ENCODE data around the gene RHOB. TPM values are rescaled to one million over a fixed set of nuclear protein-coding genes. Genes with fewer than 3 reads are reported as not detected.

Gene RHOB
- total RNA-seq, 1 donor from 2014 or later = 16.1 TPM

DNA sequence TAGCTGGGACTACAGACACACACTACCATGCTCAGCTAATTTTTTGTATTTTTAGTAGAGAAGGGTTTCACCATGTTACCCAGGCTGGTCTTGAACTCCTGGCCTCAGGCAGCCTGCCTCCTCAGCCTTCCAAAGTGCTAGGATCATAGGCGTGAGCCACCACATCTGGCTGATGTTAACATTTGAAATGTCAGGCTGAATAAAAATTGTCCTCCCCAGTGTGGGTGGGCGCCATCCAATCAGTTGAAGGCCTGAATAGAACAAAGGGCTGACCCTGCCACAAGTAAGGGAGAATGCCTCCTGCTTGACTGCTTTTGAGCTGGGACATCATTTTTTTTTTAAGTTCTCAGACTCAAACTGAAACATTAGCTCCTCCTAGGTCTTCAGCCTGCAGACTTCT lies 21.0 kb upstream of the RHOB start:
- Mint-ChIP-seq H3K4me1 (peaks cover 23% of the 10 kb centered on the region), H3K4me3 (no peak overlapping the region), H3K9me3 (no peaks in the 10 kb centered on the region), H3K27me3 (ENCODE audit: insufficient read depth, low read depth) (peaks cover 7% of the 10 kb centered on the region), H3K36me3 (no peaks in the 10 kb centered on the region), H3K27ac (no peak overlapping the region)
- no peaks in the 10 kb centered on the region for H3F3A ChIP-seq (ENCODE audit: low read depth)
- no peaks in the 10 kb centered on the region for H3K79me2 ChIP-seq (ENCODE audit: low read depth)
- H3K4me3 ChIP-seq = no peak overlapping the region
- no peak overlapping the region for H3K4me2 ChIP-seq
- H3K9me3 ChIP-seq (ENCODE audit: low read depth) = no peaks in the 10 kb centered on the region
- H2AFZ ChIP-seq (replicated peaks) = no peak overlapping the region
- no peaks in the 10 kb centered on the region for H3K36me3 ChIP-seq
- no peak overlapping the region for H3K9ac ChIP-seq
- H4K20me1 ChIP-seq (ENCODE audit: low read depth) = no peaks in the 10 kb centered on the region
- TF ChIP-seq EZH2phosphoT487 (IDR thresholded peaks at IDR 0.05) (no peak), CTCF (IDR thresholded peaks at IDR 0.05) (no peak), EZH2 (IDR thresholded peaks at IDR 0.05) (no peak)
- no peak overlapping the region for H3K27ac ChIP-seq
- DNase-seq (ENCODE audit: low spot score) = no peak
- no peaks in the 10 kb centered on the region for H3K27me3 ChIP-seq
- H3K4me1 ChIP-seq = peaks cover 6% of the 10 kb centered on the region

DNA sequence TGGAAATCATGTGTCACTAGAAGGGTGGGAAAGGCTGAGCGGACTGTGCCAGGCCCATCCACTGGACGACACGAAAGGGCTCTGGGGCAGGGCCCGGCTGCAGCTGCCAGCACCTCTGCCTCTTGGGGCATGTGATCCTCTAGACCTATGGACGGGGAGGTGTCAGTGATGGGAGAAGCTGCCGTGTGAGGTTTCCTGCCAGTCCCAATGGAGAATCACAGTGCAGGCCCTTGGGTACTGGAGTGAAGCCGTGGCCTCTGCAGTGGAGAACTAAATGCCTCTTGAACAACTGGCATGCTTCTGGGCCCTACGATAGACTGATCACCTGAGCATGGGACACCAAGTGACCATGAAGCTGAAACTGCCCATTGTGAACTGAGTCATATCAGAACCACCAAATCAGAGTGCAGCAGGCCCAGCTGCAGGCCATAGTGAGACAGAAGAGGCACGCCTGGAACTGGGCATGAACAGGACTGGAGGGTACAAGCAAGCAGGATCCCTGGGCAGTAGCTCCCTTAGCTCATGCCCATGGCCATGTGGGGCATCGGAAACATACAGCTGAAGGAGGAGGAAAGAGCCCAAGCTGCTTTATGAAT lies 18.8 kb upstream of the RHOB start:
- H3K4me1 ChIP-seq = peaks cover under 1% of the 10 kb centered on the region
- Mint-ChIP-seq H3K9me3 (no peaks in the 10 kb centered on the region), H3K36me3 (no peaks in the 10 kb centered on the region), H3K27ac (no peak overlapping the region), H3K4me3 (no peak overlapping the region), H3K27me3 (ENCODE audit: insufficient read depth, low read depth) (no peaks in the 10 kb centered on the region), H3K4me1 (peaks cover 22% of the 10 kb centered on the region)
- H4K20me1 ChIP-seq (ENCODE audit: low read depth) = no peaks in the 10 kb centered on the region
- DNase-seq (ENCODE audit: low spot score) = no peak
- no peaks in the 10 kb centered on the region for H3K36me3 ChIP-seq
- H3K9ac ChIP-seq = no peak overlapping the region
- no peaks in the 10 kb centered on the region for H3K79me2 ChIP-seq (ENCODE audit: low read depth)
- TF ChIP-seq EZH2 (IDR thresholded peaks at IDR 0.05) (no peak), CTCF (IDR thresholded peaks at IDR 0.05) (no peak), EZH2phosphoT487 (IDR thresholded peaks at IDR 0.05) (no peak)
- no peaks in the 10 kb centered on the region for H3F3A ChIP-seq (ENCODE audit: low read depth)
- no peak overlapping the region for H3K27ac ChIP-seq
- H3K4me2 ChIP-seq = no peak overlapping the region
- no peak overlapping the region for H2AFZ ChIP-seq (replicated peaks)
- no peak overlapping the region for H3K4me3 ChIP-seq
- H3K9me3 ChIP-seq (ENCODE audit: low read depth) = no peaks in the 10 kb centered on the region
- no peaks in the 10 kb centered on the region for H3K27me3 ChIP-seq

GRCh38 chr2:20428717-20429490 lies 18.0 kb upstream of the RHOB start:
- Histone ChIP-seq H3K79me2 (ENCODE audit: low read depth) (no peaks in the 10 kb centered on the region), H4K20me1 (ENCODE audit: low read depth) (no peaks in the 10 kb centered on the region), H3K9ac (no peak overlapping the region), H2AFZ (replicated peaks) (no peak overlapping the region), H3K27me3 (no peaks in the 10 kb centered on the region), H3K36me3 (no peaks in the 10 kb centered on the region), H3F3A (ENCODE audit: low read depth) (no peaks in the 10 kb centered on the region), H3K27ac (no peak overlapping the region), H3K4me1 (no peaks in the 10 kb centered on the region), H3K9me3 (ENCODE audit: low read depth) (no peaks in the 10 kb centered on the region), H3K4me2 (no peak overlapping the region), H3K4me3 (no peak overlapping the region)
- no peak for DNase-seq (ENCODE audit: low spot score)
- TF ChIP-seq EZH2phosphoT487 (IDR thresholded peaks at IDR 0.05) = no peak
- no peak for TF ChIP-seq CTCF (IDR thresholded peaks at IDR 0.05)
- no peak for TF ChIP-seq EZH2 (IDR thresholded peaks at IDR 0.05)
- H3K27ac Mint-ChIP-seq = no peak overlapping the region
- H3K4me3 Mint-ChIP-seq = no peak overlapping the region
- no peaks in the 10 kb centered on the region for H3K27me3 Mint-ChIP-seq (ENCODE audit: insufficient read depth, low read depth)
- no peaks in the 10 kb centered on the region for H3K9me3 Mint-ChIP-seq
- peaks cover 17% of the 10 kb centered on the region for H3K4me1 Mint-ChIP-seq
- no peaks in the 10 kb centered on the region for H3K36me3 Mint-ChIP-seq
